HPDE6-E6E7 (cell line): Measurements from ENCODE around the gene VASN.
"Not testable (repeated sequence)": the region's sequence is repeated elsewhere in the genome, so short reads cannot be mapped to it uniquely, and the experiment has no call there.

Source experiments
- DNase-seq: peaks from one replicate; pipeline ENCODE4 v3.0.0; 2011; ENCODE audit warnings: missing footprints; ENCODE audit errors: extremely low spot score

Gene VASN

GRCh38 chr16:4337540-4338088, 34.0 kb upstream of the VASN start:
- DNase-seq, result no peak

GRCh38 chr16:4338125-4338582, 33.5 kb upstream of the VASN start:
- no peak for DNase-seq

- no peak for DNase-seq
Observed at GRCh38 chr16:4338712-4339299, 32.8 kb upstream of the VASN start.

GRCh38 chr16:4339455-4339854, 32.2 kb upstream of the VASN start:
- no peak for DNase-seq

GRCh38 chr16:4339909-4340308, 31.7 kb upstream of the VASN start:
- DNase-seq, result no peak

GRCh38 chr16:4340443-4340842, 31.2 kb upstream of the VASN start:
- DNase-seq, result no peak

- no peak for DNase-seq
Observed at GRCh38 chr16:4341250-4341649, 30.4 kb upstream of the VASN start.

GRCh38 chr16:4342866-4343744, 28.5 kb upstream of the VASN start:
- DNase-seq, result no peak

GRCh38 chr16:4344300-4344982, 27.2 kb upstream of the VASN start:
- not testable (repeated sequence) for DNase-seq

- DNase-seq, result no peak
Observed at GRCh38 chr16:4344983-4345835, 26.4 kb upstream of the VASN start.

GRCh38 chr16:4345836-4346781, 25.5 kb upstream of the VASN start:
- no peak for DNase-seq

GRCh38 chr16:4347010-4347409, 24.6 kb upstream of the VASN start:
- no peak for DNase-seq

- DNase-seq, result no peak
Observed at GRCh38 chr16:4347765-4348509, 23.7 kb upstream of the VASN start.

- DNase-seq, result no peak
Observed at GRCh38 chr16:4349332-4349731, 22.3 kb upstream of the VASN start.

GRCh38 chr16:4350365-4350786, 21.3 kb upstream of the VASN start:
- no peak for DNase-seq

- no peak for DNase-seq
Observed at GRCh38 chr16:4350787-4351659, 20.6 kb upstream of the VASN start, which contains the start of gene PAM16. PAM16 (minus strand) TSS chr16:4351321; CDS start chr16:4351234, 87 bp downstream.

GRCh38 chr16:4351880-4352279, 19.8 kb upstream of the VASN start:
- no peak for DNase-seq

- no peak for DNase-seq
Observed at GRCh38 chr16:4352843-4353242, 18.8 kb upstream of the VASN start.
